CD14-positive monocyte (primary cell): ENCODE results near the gene SLC2A3. TPM values are rescaled to one million over a fixed set of nuclear protein-coding genes. Genes with fewer than 3 reads are reported as not detected.
"Not testable (repeated sequence)": the region's sequence is repeated elsewhere in the genome, so short reads cannot be mapped to it uniquely, and the experiment has no call there.

Experiments
- DNase-seq, 3 donors: peaks; one replicate each; pipeline ENCODE4 v3.0.0-alpha.2; 2011 to 2022
- H2AFZ ChIP-seq: 2 replicates; pipeline ENCODE4 v1.6.0; 2012; ENCODE audit warnings: mild to moderate bottlenecking, low read depth, low read length, inconsistent platforms; ENCODE audit not compliant: insufficient read depth, poor library complexity, severe bottlenecking
- H3K27ac ChIP-seq, 2 donors: 1 replicate in 1 of 2; 2 replicates in 1 of 2; pipeline ENCODE4 v1.5.1; 2012 to 2013; ENCODE audit warnings: low read length in 2 of 2, control low read depth in 1 of 2, inconsistent platforms in 1 of 2, low read depth in 1 of 2, mild to moderate bottlenecking in 1 of 2
- H3K27me3 ChIP-seq, 2 donors: one replicate each; pipeline versions ENCODE4 v1.6.0 to v1.6.1; 2011 to 2013; ENCODE audit warnings: low read length in 2 of 2; ENCODE audit not compliant: control insufficient read depth in 2 of 2, insufficient read depth in 2 of 2
- H3K36me3 ChIP-seq, 2 donors: replicated peaks in 1 of 2; 1 replicate in 1 of 2; 2 replicates in 1 of 2; pipeline versions ENCODE4 v1.5.1 to v1.6.1; 2012 to 2013; ENCODE audit warnings: low read length in 2 of 2, control low read depth in 1 of 2, inconsistent platforms in 1 of 2, mild to moderate bottlenecking in 1 of 2; ENCODE audit not compliant: insufficient read depth in 2 of 2, control insufficient read depth in 1 of 2
- H3K4me1 ChIP-seq, 2 donors: 1 replicate in 1 of 2; 2 replicates in 1 of 2; pipeline versions ENCODE4 v1.5.1 to v1.6.1; 2012 to 2013; ENCODE audit warnings: low read length in 2 of 2, control low read depth in 1 of 2, inconsistent platforms in 1 of 2, mild to moderate bottlenecking in 1 of 2, moderate library complexity in 1 of 2; ENCODE audit not compliant: insufficient read depth in 2 of 2, control insufficient read depth in 1 of 2
- H3K4me2 ChIP-seq: replicated peaks from 2 replicates; pipeline ENCODE3; 2012; ENCODE audit warnings: low read length, moderate library complexity, mild to moderate bottlenecking; ENCODE audit not compliant: poor library complexity, severe bottlenecking; ENCODE audit errors: extremely low read depth
- H3K4me3 ChIP-seq, 3 experiments: fragments of 200-600 bp in 1 of 3; sonication (generic) in 1 of 3; replicated peaks in 1 of 3; 1 replicate in 2 of 3; 2 replicates in 1 of 3; pipeline ENCODE4 v1.5.1; 2011 to 2013; ENCODE audit warnings: low read length in 3 of 3, mild to moderate bottlenecking in 3 of 3, control low read depth in 2 of 3, low read depth in 2 of 3, inconsistent platforms in 1 of 3, moderate library complexity in 1 of 3
- H3K79me2 ChIP-seq: 2 replicates; pipeline ENCODE4 v1.6.0; 2012; ENCODE audit warnings: mild to moderate bottlenecking, control low read depth, inconsistent platforms, low read length, moderate library complexity; ENCODE audit not compliant: insufficient read depth
- H3K9ac ChIP-seq: 2 replicates; pipeline ENCODE4 v1.6.0; 2017; ENCODE audit warnings: low read length, mild to moderate bottlenecking; ENCODE audit not compliant: insufficient read depth, poor library complexity, severe bottlenecking
- H3K9me3 ChIP-seq, 2 donors: replicated peaks in 1 of 2; 1 replicate in 1 of 2; 2 replicates in 1 of 2; pipeline versions ENCODE4 v1.5.1 to v1.6.1; 2012 to 2013; ENCODE audit warnings: low read length in 2 of 2, control low read depth in 1 of 2; ENCODE audit not compliant: control insufficient read depth in 1 of 2, insufficient read depth in 1 of 2
- H4K20me1 ChIP-seq: 2 replicates; pipeline ENCODE4 v1.6.0; 2012; ENCODE audit warnings: mild to moderate bottlenecking, low read length, control low read depth, moderate library complexity; ENCODE audit not compliant: insufficient read depth
- H3K27ac Mint-ChIP-seq, 7 donors: one replicate each; pipeline ENCODE4 v1.8.0; 2020; ENCODE audit warnings: mild to moderate bottlenecking in 7 of 7, mixed read lengths in 7 of 7, moderate library complexity in 6 of 7, inconsistent platforms in 2 of 7
- H3K27me3 Mint-ChIP-seq, 3 donors: one replicate each; pipeline ENCODE4 v1.8.0; 2021 to 2022; ENCODE audit warnings: low read depth in 3 of 3, mild to moderate bottlenecking in 3 of 3, mixed read lengths in 3 of 3, moderate library complexity in 3 of 3, inconsistent platforms in 1 of 3
- H3K36me3 Mint-ChIP-seq, 2 donors: one replicate each; pipeline ENCODE4 v1.8.0; 2020; ENCODE audit warnings: mixed read lengths in 2 of 2, inconsistent platforms in 1 of 2, mild to moderate bottlenecking in 1 of 2
- H3K4me1 Mint-ChIP-seq: one replicate; pipeline ENCODE4 v1.8.0; 2020; ENCODE audit warnings: mild to moderate bottlenecking, mixed read lengths
- H3K4me3 Mint-ChIP-seq, 2 donors: one replicate each; pipeline ENCODE4 v1.8.0; 2020; ENCODE audit warnings: mild to moderate bottlenecking in 2 of 2, mixed read lengths in 2 of 2, moderate library complexity in 1 of 2
- H3K9me3 Mint-ChIP-seq, 7 donors: one replicate each; pipeline ENCODE4 v1.8.0; 2020 to 2022; ENCODE audit warnings: mixed read lengths in 7 of 7, mild to moderate bottlenecking in 6 of 7, moderate library complexity in 6 of 7, inconsistent platforms in 2 of 7
- CTCF ChIP-seq: fragments of 200-600 bp; IDR thresholded peaks from one replicate; pipeline ENCODE4 v1.8.0; 2022; ENCODE audit warnings: antibody characterized with exemption, mild to moderate bottlenecking
- WGBS: methylation state at CpG from one replicate; pipeline ENCODE4 v1.1.5; 2013; ENCODE audit warnings: missing lambda C conversion rate; ENCODE audit not compliant: insufficient coverage; 5-methylcytosine and 5-hydroxymethylcytosine counted together
- intact Hi-C, 2 donors: fragments of 100-400 bp; cut with micrococcal nuclease; formaldehyde crosslinking; loops; one replicate each; pipeline versions ENCODE4 v1.15.0 to v1.15.1; 2023
- polyA plus RNA-seq, 3 donors: library from polyadenylated mRNA; depleted of rRNA in 1 of 3; unstranded in 2 of 3; stranded (reverse) in 1 of 3; fragments of 300-500 nt in 2 of 3; fragments of >200 nt in 1 of 3; fragmentation: Illumina TruSeq in 2 of 3; gene quantifications; 1 replicate in 2 of 3; 2 replicates in 1 of 3; pipeline ENCODE4 v1.2.3, GENCODE V29; 2012 to 2021

The SLC2A3 gene
- polyA plus RNA-seq, 3 donors: 128 to 1,210 (median 179) TPM

- Histone ChIP-seq H3K4me1 (peaks cover 24% of the 10 kb centered on the region in 2 donors), H3K79me2 (no peaks in the 10 kb centered on the region), H3K9me3 (no peaks in the 10 kb centered on the region), H3K4me2 (no peak overlapping the region), H2AFZ (no peak overlapping the region), H4K20me1 (no peaks in the 10 kb centered on the region), H3K36me3 (no peaks in the 10 kb centered on the region), H3K9ac (no peak overlapping the region), H3K27me3 (no peaks in the 10 kb centered on the region), H3K4me3 (no peak overlapping the region), H3K27ac (no peak overlapping the region)
- H3K36me3 Mint-ChIP-seq: no peaks in the 10 kb centered on the region
- peaks cover 0 to 4% (median 0%) of the 10 kb centered on the region in 7 donors for H3K9me3 Mint-ChIP-seq
- intact Hi-C loops: no loop called here
- TF ChIP-seq CTCF: no peak
- peaks cover 17% of the 10 kb centered on the region for H3K4me1 Mint-ChIP-seq
- 83% methylated on average over 1 of the region's 6 CpGs for WGBS
- H3K27ac Mint-ChIP-seq: no peak overlapping the region
- H3K4me3 Mint-ChIP-seq: no peak overlapping the region
- no peaks in the 10 kb centered on the region for H3K27me3 Mint-ChIP-seq
- no peak for DNase-seq
Measured at GRCh38 chr12:7951671-7952070, 15.7 kb upstream of the SLC2A3 start.

GRCh38 chr12:7950230-7950943 is 14.4 kb upstream of the SLC2A3 start:
- H4K20me1 ChIP-seq, H3K4me3 ChIP-seq, H3K27ac ChIP-seq, H3K79me2 ChIP-seq, H3K27me3 Mint-ChIP-seq, H3K27me3 ChIP-seq, H3K9me3 ChIP-seq, H3K36me3 Mint-ChIP-seq, H3K36me3 ChIP-seq, H3K9me3 Mint-ChIP-seq, intact Hi-C loops, H3K9ac ChIP-seq, H3K4me3 Mint-ChIP-seq, H3K4me2 ChIP-seq, H2AFZ ChIP-seq: not testable (repeated sequence)
- WGBS: 82% methylated on average over 6 of the region's 14 CpGs
- peak in 1 of 3 donors; percentile 46 for DNase-seq
- H3K27ac Mint-ChIP-seq: peak overlapping the region in 2 of 7 donors; percentile 12 to 46
- H3K4me1 Mint-ChIP-seq: peaks cover 16% of the 10 kb centered on the region
- peaks cover 24% of the 10 kb centered on the region in 2 donors for H3K4me1 ChIP-seq
